GM19035 (cell line): ENCODE measurements around the gene KPRP.

Source experiments
- ATAC-seq: cut with Tn5 transposase; IDR thresholded peaks from one replicate; pipeline ENCODE4 v1.9.1; 2021; ENCODE audit not compliant: unreplicated experiment

The KPRP gene

GRCh38 chr1:152770411-152770810, 12.6 kb downstream of the KPRP start:
- no peak for ATAC-seq

GRCh38 chr1:152774875-152775274, 17.1 kb downstream of the KPRP start, which contains the start of gene LCE1F:
TSS of gene LCE1F (plus strand) at chr1:152775140. CDS start at chr1:152776372, 1,232 bp downstream.
- no peak for ATAC-seq

GRCh38 chr1:152776361-152776760, 18.5 kb downstream of the KPRP start:
- no peak for ATAC-seq

GRCh38 chr1:152777510-152778137, 19.8 kb downstream of the KPRP start:
- no peak for ATAC-seq

GRCh38 chr1:152783095-152783494, 25.3 kb downstream of the KPRP start:
- no peak for ATAC-seq

- ATAC-seq: no peak
Observed at GRCh38 chr1:152786077-152786476, 28.3 kb downstream of the KPRP start, which contains the start of gene LCE1E. TSS of gene LCE1E (plus strand) at chr1:152786257. CDS start at chr1:152787300, 1,043 bp downstream.

GRCh38 chr1:152795686-152796085, 37.9 kb downstream of the KPRP start:
- ATAC-seq: no peak

GRCh38 chr1:152796421-152796820, 38.6 kb downstream of the KPRP start, which contains the start of gene LCE1D:
TSS of gene LCE1D (plus strand) at chr1:152796721. CDS start at chr1:152797795, 1,074 bp downstream.
- ATAC-seq: no peak

GRCh38 chr1:152801333-152801732, 43.5 kb downstream of the KPRP start:
- ATAC-seq: no peak

- ATAC-seq: no peak
Observed at GRCh38 chr1:152806576-152806975, 48.8 kb downstream of the KPRP start, which contains the start of gene LCE1C. TSS of gene LCE1C (minus strand) at chr1:152806651. CDS start at chr1:152805478, 1,173 bp downstream.

- no peak for ATAC-seq
Observed at GRCh38 chr1:152811050-152811449, 53.2 kb downstream of the KPRP start.
